Esophagus squamous epithelium (tissue), 4 donors: Measurements from ENCODE around the gene TET1.

Source experiments
- CTCF ChIP-seq, 6 experiments: fragments of 450-650 bp in 4 of 6; fragments of 200-600 bp in 2 of 6; sonication (generic) in 2 of 6; IDR thresholded peaks; one replicate each; pipeline ENCODE4 v1.5.1; 2016 to 2019; ENCODE audit warnings: antibody characterized with exemption in 6 of 6, mild to moderate bottlenecking in 4 of 6, moderate library complexity in 4 of 6
- POLR2A ChIP-seq, 4 donors: fragments of 450-650 bp; IDR thresholded peaks; one replicate each; pipeline ENCODE4 v1.6.1; 2017; ENCODE audit warnings: antibody characterized with exemption in 4 of 4, mild to moderate bottlenecking in 4 of 4, moderate library complexity in 3 of 4

- no peak for TF ChIP-seq POLR2A (IDR thresholded peaks at IDR 0.05)
- no peak for TF ChIP-seq CTCF (IDR thresholded peaks at IDR 0.05)
Measured at GRCh38 chr10:68668972-68669371, 108.8 kb downstream of the TET1 start.
